NCI-H1694 (cell line): Measurements from ENCODE around the gene CA6.
"Not testable (repeated sequence)": the region's sequence is repeated elsewhere in the genome, so short reads cannot be mapped to it uniquely, and the experiment has no call there.

ENCODE experiments used
- DNase-seq: peaks from one replicate; lab custom pipeline; 2025; lab: John Stamatoyannopoulos, UW

The CA6 gene

DNA sequence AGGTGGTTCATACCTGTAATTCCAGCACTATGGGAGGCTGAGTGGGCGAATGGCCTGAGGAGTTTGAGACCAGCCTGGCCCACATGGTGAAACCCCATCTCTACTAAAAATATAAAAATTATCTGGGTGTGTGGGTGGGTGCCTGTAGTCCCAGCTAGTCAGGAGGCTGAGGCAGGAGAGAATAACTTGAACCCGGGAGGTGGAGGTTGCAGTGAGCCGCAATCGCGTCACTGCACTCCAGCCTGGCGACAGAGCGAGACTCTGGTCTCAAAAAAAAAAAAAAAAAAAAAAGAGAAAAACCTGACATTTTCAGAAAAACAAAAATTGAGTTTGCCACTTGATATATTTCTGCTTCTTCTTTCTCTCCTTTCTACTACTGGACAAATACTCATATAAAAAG, 24.3 kb downstream of the CA6 start:
- no peak for DNase-seq

DNA sequence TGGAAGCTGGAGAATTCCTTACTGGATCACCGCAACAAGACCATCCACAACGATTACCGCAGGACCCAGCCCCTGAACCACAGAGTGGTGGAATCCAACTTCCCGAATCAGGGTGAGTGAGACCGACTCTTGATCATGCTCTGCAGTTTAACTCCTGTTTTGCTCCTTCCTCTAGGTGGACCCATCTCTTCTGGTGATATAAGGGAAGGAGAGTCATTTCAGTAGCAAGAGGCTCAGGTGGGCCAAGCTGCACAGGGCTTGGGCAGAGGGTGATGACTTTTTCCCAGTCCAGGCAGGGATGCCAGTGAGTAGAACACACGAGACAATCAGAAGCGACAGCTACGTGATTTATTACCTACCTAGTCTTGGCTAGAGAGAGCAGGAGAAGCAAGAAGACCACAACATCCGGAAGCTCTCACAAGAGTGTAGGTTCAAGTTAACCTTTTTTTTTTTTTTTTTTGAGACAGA, 25.2 kb downstream of the CA6 start:
- DNase-seq: no peak

- DNase-seq: no peak
Measured at GRCh38 chr1:8974551-8974950, 28.9 kb downstream of the CA6 start.

DNA sequence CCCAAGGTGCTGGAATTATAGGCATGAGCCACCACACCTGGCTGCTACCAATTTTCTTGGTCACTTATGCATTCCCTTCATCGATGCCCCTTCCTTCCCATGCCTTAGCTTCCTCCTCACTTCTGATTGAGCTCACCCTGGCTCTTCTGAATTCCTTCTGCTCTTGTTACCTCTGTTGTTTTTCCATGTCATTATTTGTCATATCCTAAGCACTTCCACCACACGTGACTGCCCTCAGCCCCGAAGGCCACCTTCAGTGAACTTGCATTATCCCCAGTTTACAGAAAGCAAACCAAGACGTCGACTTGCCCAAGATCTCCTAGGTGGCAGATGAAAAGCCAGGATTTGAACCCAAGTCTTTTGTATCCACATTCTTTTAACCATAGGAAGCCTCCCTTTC, 30.7 kb downstream of the CA6 start:
- no peak for DNase-seq

DNA sequence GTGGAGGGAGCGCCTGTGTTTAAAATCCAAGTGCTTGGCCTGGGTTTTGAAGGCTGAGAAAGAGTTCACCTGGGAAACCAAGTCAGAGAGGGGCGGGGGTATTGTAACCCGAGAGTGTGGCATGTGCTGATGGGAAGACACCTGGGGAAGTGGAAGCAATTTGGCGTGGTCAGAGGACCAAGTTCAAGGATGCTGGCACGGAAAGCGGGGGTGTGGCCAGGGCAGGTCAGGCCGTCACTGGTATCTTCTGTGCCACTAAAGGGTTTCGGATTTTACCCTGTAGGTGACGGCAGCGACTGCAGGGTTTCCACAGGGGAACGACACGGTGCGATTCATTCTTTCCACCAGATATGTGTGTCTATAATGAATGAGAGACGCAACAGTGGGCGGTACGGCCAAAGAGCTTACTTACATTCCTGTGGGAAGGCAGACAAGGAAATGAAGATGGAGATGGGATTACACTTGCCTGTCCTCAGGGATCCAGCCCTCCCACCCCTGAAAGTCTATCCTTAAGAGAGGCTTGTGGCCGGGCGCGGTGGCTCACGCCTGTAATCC, 31.3 kb downstream of the CA6 start:
- no peak for DNase-seq

DNA sequence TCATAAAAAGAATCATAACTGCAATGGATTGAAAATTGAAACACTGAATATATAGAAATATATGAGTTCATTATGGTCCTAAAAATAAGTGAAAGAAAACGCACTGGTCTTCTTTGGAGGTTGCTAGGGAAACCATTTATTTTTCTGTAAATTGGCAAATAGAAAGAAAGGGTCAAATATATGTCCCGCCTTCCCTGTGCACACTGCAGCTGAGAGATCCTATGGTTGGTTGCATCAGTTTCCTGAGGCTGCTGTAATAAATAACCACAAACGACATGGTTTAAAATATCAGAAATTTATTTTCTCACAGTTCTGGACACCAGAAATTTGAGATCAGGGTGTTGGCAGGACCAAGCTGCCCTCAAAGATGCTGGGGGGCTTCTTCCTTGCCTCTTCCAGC, 35.0 kb downstream of the CA6 start:
- no peak for DNase-seq

DNA sequence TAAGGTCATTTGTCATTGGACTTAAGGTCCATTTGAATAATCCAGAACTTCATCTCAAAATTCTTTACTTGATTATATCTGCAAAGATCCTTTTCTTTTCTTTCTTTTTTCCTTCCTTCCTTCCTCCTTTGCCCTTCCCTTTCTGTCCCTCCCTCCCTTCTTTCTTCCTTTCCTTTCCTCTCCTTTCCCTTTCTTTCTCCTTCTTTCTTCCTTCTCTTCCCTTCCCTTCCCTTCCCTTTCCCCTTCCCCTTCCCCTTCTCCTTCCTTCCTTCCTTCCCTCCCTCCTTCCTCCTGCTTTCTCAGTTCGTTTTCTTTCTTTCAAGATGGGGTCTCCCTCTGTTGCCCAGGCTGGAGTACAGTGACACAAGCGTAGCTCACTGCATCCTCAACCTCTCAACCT, 35.5 kb downstream of the CA6 start:
- no peak for DNase-seq

GRCh38 chr1:8984203-8984602, 38.5 kb downstream of the CA6 start:
- no peak for DNase-seq

GRCh38 chr1:8984990-8985389, 39.3 kb downstream of the CA6 start:
- DNase-seq: no peak

DNA sequence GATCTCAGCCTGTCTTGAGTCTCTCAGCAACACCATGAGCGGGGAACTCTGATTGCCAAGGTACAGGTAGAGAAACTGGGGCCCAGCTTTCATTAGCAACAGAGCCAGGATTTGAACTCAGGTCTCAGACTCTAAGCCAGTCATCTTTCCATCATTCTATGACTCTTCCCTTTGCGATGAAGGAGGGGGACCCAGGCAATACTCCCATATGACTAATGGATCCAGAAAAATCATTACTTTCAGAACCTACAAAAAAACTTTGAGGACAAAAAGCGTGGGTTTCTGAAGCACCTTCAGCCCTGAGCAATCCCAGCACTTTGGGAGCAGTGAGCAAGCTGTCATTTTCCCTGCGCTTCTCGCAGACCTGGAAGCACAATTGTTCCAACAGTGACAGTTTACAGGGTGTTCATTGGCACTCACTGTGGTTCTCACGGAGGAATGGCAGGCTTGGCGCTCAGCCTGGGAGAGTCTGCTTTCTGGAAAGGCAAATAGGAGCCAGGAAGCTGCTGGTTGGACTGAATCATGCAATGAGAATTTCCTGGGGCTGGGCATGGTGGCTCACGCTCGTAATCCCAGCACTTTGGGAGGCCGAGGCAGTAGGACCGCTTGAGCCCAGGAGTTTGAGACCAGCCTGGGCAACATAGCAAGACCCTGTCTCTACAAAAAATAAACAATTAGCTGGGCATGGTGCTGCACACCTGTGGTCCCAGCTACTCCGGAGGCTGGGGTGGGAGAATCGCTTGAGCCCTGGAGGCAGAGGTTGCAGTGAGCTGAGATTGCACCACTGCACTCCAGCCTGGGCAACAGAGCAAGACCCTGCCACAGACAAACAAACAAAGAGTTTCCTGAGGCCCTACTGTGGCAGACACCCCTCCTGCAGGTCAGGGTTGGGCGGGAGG, 40.5 kb downstream of the CA6 start:
- DNase-seq: peak; percentile 61

DNA sequence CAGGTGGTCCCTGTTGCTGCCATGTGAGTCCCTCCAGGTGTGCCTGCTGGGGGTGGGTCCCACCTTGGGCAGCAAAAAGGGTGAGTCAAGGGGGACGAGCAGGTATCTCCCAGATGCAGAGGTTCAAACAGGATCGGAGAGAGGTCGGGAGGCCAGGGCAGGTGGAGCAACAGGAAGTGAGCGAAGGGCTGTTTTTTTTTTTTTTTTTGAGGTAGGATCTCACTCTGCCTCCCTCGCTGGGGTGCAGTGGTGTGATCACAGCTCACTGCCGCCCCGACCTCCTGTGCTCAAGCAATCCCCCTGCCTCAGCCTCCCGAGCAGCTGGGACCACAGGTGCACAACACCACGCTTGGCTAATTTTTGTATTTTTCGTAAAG, 41.1 kb downstream of the CA6 start:
- no peak for DNase-seq

GRCh38 chr1:8987881-8988617, 42.4 kb downstream of the CA6 start:
- peak; percentile 39 for DNase-seq

DNA sequence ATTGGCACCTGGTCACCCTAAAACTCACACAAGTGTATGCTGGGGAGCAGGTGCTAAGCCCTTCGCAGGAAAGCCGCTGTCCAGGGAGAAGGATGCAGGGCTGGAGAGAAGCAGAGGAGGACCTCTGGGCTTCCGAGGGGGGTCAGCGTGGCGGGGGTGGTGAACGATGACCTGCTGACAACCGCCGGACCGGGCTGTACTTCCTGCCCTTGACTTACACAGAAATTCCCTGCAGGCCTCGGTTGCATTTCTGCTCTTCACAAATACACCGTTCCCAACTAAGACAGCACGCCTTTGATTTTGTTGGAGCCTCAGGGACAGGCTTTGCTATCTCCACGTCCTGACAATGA, 42.9 kb downstream of the CA6 start:
- no peak for DNase-seq

DNA sequence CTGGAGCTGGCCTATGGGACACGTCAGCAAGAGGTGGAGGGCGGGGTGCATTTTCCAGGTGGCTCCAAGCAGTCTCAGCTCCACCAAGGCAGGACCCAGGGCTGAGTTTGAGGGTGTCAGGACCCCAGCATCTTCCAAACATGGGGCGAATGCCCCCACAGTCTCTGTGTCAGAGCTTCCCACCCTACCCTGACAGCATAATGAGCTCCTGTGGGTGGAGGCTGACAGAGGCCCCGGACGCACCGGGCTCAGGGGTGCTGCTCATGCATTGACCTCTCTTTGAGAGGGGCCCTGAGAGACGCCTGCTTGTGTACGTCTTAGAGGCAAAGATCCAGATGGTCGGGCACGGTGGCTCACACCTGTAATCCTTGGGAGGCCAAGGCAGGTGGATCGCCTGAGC, 43.4 kb downstream of the CA6 start:
- DNase-seq: no peak

GRCh38 chr1:8989821-8990220, 44.2 kb downstream of the CA6 start:
- DNase-seq: no peak

- DNase-seq: no peak
Measured at GRCh38 chr1:8992936-8993687, 47.4 kb downstream of the CA6 start.

- not testable (repeated sequence) for DNase-seq
Measured at GRCh38 chr1:8993962-8994675, 48.5 kb downstream of the CA6 start.

- DNase-seq: not testable (repeated sequence)
Measured at GRCh38 chr1:9001534-9002214, 56.0 kb downstream of the CA6 start.

DNA sequence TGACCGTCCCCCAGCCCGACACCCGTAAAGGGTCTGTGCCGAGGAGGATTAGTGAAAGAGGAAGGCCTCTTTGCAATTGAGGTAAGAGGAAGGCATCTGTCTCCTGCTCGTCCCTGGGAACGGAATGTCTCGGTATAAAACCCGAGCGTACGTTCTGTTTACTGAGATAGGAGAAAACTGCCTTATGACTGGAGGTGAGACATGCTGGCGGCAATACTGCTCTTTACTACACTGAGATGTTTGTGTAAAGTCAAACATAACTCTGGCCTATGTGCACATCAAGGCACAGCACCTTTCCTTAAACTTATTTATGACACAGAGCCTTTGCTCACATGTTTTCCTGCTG, 56.5 kb downstream of the CA6 start:
- DNase-seq: not testable (repeated sequence)

DNA sequence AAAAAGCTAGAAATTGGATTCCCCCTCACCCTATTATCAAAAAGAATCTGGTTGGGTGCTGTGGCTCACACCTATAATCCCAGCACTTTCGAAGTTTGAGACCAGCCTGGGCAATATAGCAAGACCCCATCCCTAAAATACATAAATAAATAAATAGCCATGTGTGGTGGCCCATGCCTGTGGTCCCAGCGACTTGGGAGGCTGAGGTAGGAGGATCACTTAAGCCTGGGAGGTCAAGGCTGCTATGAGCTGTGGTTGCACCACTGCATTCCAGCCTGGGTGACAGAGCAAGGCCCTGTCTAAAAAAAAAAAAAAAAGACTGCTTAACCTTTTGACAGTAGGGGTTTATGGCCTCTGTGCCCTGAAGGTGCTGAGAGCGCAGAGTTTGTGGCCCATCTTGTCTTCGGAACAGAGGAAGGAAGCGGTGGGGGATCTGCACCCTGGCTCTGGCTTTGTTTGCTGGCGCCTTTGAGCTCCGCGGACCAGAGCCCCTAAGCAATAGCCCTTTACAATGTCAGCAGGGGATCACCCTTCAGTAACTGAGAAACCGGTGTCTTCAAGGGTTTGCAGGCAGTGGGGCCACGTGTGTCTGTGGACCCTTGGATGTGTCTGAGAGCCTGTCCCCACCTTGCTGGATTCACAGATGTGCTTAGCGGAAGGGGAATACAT, 58.5 kb downstream of the CA6 start:
- no peak for DNase-seq
